Sigmoid colon (tissue), 4 donors: ENCODE results near the gene VASH2.

Source experiments
- POLR2A ChIP-seq, 2 donors: fragments of 450-650 bp; IDR thresholded peaks; one replicate each; pipeline ENCODE4 v1.6.1; 2016; ENCODE audit warnings: antibody characterized with exemption in 2 of 2, mild to moderate bottlenecking in 2 of 2, moderate library complexity in 2 of 2
- POLR2AphosphoS5 ChIP-seq, 4 donors: sonication (generic); formaldehyde crosslinking; IDR thresholded peaks; one replicate each; pipeline ENCODE4 v1.6.1; 2017; ENCODE audit warnings: antibody characterized with exemption in 4 of 4
- TF ChIP-seq, protein P1 (sequence below), 4 experiments: fragments of 450-650 bp in 3 of 4; fragments of 200-600 bp in 1 of 4; IDR thresholded peaks; one replicate each; pipeline ENCODE4 v1.5.1; 2016 to 2019; ENCODE audit warnings: antibody characterized with exemption in 4 of 4, mild to moderate bottlenecking in 3 of 4, moderate library complexity in 2 of 4

DNA sequence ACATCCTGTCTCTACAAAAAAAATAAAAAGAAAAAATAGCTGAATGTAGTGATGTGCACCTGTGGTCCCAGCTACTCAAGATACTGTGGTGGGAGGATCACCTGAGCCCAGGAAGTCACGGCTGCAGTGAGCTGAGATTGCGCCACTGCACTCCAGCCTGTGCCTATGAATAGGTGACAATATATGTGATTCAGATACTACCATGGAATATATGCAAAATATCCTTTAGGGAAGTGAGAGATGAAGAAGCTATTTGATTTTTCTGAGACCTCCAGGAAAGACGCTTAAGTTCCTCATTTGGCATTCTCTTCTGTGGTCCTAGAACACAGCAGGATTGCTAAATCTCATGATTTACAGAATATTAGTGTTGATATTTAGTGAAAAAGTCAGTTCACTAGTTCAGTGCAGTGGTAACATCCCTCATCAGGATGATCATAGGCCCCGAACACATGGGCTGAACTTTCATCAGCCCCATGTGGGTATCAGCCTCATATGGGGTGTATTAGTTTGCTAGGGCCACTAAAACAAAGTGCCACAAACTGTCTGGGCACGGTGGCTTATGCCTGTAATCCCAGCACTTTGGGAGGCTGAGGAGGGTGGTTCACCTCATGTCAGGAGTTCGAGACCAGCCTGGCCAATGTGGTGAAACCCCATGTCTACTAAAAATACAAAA is 6.0 kb upstream of the VASH2 start:
- TF ChIP-seq POLR2A (IDR thresholded peaks at IDR 0.05), result no peak
- TF ChIP-seq POLR2AphosphoS5 (IDR thresholded peaks at IDR 0.05), result no peak
- TF ChIP-seq, protein P1, sequence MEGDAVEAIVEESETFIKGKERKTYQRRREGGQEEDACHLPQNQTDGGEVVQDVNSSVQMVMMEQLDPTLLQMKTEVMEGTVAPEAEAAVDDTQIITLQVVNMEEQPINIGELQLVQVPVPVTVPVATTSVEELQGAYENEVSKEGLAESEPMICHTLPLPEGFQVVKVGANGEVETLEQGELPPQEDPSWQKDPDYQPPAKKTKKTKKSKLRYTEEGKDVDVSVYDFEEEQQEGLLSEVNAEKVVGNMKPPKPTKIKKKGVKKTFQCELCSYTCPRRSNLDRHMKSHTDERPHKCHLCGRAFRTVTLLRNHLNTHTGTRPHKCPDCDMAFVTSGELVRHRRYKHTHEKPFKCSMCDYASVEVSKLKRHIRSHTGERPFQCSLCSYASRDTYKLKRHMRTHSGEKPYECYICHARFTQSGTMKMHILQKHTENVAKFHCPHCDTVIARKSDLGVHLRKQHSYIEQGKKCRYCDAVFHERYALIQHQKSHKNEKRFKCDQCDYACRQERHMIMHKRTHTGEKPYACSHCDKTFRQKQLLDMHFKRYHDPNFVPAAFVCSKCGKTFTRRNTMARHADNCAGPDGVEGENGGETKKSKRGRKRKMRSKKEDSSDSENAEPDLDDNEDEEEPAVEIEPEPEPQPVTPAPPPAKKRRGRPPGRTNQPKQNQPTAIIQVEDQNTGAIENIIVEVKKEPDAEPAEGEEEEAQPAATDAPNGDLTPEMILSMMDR (IDR thresholded peaks at IDR 0.05), result no peak
